HG03571 (cell line): ENCODE results near the gene STXBP6.

Experiments
- ATAC-seq: cut with Tn5 transposase; IDR thresholded peaks from one replicate; pipeline ENCODE4 v1.9.1; 2021; ENCODE audit not compliant: unreplicated experiment

The STXBP6 gene

DNA sequence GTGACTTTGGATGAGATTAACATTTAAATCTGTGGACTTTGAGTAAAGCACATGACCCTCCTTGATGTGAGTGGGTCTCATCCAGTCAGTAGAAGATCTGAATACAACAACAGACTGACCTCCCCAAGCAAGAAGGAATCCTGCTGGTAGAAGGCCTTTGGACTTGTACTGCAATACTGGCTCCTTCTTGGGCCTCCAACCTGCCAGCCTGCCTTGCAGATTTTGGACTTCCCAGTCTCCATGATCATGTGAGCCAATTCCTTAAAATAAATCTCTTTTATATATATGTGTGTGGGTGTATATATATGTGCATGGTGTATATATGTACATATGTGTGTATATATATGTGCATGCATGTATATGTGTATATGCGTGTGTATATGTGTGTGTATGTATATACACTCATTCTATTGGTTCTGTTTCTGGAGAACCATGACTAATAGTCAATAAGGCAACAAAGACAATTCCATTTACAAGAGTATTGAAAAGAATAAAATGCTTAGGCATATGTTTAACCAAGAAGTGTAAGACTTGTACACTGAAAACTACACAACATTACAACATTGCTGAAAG, 183.8 kb downstream of the STXBP6 start:
- no peak for ATAC-seq

DNA sequence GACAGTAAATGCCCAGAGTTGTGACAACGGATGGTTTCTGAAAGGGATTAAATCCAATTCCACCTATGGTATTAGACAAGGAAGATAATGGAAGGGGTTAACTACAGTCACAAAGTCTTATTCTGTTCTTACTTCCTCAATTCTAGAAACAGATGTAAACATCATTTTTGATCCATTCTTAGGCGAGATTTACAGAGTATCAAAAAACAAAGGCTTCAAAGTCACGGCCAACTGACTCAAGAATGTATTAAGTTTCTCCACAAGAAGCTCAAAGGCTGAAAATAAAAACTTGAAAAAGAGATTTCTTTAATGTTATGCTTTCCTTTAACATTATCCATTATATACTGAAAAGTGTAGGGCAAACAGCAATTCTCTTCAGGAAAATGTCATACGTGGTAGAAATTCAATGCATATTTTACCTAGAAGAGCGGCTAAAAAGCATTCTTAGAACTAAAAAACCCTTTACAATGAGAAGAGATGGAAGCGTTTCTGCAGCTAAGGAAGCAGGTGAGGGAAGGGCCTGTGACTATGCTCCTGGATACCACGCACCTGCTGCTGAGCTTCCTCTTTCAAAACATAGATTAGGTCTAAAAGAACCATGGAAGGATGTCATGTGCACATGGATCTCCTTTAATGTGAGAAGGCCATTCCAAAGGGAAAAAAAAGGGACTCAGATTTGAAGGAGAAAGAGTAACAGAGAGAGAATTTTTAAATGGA, 185.8 kb downstream of the STXBP6 start:
- ATAC-seq = no peak

DNA sequence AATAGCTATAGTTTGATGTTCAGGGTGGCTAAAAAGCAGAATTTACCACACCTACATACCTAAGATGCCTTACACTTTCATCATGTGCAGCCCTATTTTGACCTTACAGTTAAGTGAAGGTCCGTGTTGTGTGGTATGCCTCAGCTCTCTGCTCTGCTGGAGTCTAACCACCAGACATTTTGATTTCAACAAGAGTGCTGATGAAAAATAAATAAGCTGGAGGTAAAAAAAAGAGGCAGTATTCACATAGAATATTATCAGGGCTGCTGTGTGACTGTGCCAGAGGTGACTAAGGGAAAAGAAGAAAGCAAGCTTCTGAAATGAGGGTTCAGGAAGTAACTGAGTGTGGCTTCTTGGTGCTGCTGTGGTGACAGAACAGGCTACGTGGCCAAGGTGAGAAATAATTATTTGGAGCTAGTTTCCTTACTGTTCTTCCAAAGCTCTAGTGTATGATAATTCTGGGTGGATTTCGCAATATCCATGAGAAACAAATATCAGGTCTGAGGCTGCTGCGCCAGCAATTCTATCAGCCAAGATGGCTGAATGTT, 188.8 kb downstream of the STXBP6 start:
- no peak for ATAC-seq

DNA sequence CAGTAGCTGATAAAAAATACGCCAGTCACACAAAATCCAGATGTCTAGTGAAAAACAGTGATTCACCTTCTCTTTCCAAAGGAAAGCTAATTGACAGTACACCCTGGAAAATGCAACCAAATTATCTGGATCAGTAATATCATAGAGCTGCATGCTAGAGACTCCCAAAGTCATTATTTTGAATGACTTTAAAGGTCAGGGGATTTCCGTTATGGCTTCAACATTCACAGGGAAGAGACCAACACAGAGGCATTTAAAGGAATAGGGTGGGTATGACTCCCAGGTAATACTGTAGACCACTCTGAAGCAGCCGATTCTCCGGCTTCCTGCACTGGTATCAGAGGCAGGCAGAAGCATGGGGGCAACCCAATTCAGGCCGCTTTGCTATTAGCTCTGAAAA, 190.4 kb downstream of the STXBP6 start:
- ATAC-seq = no peak

DNA sequence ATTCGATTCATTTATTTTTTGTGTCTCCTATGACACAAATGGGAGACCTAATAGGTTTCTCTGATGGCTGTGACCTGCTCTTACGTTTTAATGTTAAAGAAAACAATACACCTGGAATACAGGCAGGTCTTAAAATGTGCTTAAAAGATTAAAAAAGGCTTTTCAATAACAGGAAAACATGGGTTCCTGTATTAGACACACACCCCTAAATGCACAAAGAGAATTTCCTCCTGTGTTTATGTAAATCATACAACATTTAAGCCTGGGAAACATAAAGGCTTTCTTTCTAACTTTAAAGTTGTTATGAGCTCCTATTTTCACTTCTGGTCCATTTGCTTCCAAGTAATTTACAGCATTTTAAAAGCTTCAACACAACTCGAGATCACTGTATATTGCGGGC, 191.3 kb downstream of the STXBP6 start:
- no peak for ATAC-seq

DNA sequence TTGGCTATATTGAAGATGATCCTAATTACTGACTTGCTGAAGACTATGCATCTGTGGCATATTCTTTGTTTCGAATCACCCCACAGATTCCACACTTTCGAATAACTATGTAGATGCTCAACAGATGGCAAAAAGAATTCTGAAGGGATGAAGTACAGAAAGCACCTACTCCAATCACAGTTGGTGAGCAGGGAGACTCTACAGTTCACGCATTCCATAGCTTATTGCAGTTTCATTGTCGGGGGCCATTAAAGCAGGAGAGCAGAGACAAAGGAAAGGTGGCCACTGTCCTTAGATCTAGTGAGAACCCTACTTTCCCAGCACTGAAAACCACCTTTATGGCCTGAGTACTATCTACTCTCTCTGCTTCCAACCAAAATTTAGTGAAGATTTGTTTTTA, 191.9 kb downstream of the STXBP6 start:
- no peak for ATAC-seq

DNA sequence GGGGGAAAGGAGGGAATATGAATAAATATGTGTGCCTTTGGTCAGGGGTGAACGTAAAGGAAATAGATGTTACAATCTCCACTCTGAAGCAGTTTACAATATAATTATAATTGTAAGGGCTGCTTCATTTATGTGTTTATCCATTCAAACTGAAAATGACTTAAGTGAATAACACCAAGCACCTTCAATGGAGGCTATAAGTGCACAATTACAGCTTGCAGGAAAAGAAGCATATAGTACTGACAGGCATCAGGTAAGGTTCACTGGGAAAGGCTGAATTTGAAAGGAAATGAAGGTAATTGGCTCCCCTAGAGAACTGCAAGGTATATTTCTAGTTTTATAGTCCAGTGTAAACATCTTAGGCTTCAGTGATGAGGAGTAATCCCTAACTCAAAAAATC, 192.7 kb downstream of the STXBP6 start:
- no peak for ATAC-seq

DNA sequence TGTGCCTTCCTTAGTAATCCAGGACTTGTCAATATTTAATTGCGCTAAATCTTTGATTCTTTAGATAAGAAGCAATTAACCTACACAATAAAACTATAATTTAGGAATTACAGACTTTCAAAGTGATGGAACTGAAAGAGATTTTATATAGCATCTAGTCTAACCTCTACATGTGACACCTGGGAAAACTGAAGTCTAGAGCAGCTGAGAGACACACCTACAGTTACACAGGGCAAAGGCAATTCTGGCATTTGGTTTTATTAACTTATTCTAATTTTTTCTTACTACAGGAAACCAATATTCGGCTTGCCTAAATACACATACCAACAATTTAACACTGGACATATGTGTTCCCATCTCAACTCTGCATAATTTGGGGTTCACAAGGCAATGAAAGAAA, 196.5 kb downstream of the STXBP6 start:
- no peak for ATAC-seq

DNA sequence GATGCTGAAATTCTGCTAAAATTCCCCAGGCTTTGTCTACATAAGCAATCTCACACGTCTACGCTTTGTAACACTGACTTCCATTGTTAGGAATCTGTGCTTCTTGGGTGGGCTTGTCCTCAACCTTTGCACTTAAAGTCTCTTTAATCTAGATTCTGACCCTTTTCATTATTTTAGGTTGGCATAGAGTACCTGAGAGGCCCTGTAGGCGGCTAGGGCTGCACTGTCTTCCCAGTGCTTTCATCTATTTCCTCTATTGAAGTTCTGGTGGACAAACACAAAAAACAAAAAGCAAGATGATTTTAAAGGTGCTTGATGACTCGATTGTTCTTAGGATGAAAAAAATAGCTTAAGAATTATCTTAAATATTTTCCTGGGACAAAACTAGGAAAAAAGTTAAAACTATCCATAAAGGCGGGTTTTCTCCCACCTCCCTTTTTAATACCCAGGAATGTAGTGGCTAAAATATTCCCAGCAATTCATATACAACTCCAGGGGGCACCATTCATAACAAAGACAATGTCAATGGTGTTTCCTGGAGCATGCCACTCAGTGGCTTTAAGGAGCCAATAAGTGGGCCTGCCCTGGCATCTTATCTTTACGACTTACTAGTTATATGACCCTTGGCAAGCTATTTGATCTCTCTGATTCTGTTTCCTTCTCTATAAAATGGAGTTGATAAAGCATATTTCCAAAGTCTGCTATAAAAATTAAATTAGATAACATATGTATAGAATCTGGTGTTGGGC, 197.5 kb downstream of the STXBP6 start:
- ATAC-seq = no peak

DNA sequence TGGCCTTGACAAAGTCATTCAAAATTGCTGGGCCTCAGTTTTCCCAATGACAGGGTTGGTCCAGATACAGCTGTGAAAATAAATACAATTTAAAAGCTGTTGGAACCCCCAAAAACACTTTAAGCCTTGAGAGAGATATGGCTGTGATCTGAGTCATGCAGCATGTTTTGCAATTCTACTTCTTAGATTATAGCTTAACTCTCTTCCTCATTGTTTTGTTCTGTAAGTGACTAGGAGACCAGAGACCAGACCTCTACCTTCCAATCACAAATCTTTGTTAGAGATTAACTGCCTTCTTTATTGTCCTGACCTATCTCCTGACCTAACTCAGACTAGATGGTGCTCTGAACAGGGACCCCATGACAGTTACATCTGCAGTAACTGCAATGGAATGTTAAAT, 198.1 kb downstream of the STXBP6 start:
- ATAC-seq = no peak

DNA sequence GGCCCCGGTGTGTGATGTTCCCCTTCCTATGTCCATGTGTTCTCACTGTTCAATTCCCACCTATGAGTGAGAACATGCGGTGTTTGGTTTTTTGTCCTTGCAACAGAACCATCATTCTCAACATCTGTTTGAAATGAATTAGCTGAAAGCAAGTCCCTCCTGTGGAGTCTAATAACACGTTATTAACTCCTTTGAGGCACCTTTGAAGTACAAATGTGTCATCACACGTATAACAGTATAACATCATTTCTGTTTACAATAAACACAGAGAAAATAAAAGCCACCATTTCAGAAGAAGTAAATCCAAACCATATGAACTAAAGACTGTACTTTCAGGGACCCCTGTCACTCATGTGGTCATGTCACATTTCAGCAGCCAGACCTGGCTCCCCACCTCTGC, 198.5 kb downstream of the STXBP6 start:
- ATAC-seq = no peak

DNA sequence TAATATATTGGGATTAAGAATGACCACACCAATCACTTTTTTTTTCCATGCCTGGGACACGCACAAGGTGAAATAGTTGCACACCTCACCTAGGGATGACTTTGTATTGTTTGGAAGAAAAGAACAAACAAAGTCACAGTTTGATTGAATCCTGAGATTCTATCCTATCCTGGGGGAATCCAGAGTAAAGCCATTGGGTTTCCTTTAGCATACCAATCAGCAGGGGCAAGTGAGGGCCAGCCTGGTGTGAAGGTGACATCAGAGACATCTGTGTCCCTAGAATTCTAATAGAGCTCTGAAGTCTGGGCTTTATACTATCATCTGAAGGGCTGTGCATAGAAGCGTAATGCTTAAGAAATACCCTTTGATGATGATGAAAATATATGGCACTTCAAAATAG, 199.9 kb downstream of the STXBP6 start:
- no peak for ATAC-seq

DNA sequence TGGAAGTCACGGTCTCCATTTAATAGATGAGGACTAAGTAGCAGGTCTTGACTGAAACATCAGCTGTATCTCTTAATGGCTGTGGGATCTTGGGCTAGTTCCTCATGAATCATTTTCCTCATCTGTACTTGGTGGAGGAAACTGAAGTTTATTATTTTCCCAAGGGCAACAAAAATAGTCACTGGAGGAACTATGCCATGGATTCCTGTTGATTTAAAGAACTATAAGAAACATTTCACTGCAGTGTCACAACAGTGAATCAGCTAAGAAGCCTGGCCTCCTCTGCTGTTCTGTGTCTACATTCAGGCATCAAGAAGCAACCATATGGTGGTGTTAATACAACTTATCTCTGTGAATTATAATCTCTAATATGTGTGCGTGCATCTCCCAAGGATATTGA, 200.5 kb downstream of the STXBP6 start:
- ATAC-seq = no peak

DNA sequence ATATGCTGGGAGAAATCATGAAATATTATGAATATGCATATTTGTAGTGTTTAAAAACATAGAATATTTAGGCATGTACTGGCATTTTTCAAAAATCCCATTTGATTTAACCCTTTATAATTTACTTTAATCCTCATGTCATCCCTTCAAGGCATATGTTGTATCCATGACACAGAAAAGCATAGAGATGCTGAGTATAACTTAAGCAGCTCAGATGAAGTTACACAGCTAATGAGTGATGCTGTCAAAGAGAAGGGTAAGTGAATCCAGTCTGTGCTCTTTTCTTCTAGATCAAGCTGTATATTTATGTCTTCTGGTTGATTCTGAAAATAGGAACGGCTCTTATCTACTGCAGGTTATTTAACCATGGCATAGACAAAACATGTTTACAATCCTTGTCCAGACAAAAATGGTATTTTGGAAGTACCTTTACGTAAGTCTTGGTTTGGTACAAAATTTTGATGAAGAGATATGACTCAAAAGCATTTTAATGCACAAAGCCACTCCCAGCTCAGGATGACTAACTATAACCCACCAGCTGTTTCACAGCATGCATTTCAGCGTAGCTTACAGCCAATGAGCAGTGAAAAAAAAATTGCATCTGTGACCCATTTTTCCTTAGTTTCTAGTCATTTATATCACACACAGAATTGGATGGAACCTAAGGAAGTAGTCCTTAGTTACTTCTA, 201.7 kb downstream of the STXBP6 start:
- ATAC-seq = no peak

DNA sequence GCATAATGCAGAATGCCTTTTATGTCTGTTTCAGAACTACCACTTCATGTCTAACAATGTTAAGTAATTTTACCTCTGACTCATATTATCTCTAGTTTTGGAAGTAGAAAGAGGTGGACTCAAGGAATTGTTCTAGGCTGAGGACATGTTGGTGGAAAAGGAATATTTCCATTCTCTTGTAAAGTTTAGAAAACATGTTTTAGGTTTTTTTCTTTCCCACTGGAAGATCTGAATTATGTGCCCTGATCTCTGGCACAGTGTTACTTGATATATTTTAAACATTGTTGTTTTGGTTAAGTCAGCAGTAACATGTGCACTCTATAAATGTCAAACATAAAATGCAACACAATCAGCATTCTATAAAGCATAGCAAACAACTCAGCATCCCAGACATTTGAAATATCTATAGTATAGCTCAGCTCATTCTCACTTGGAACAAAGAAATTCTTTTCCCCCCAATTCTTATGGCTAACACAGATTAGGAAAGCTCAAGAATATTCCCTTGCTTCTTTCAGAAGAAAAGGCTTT, 202.3 kb downstream of the STXBP6 start:
- ATAC-seq = no peak

DNA sequence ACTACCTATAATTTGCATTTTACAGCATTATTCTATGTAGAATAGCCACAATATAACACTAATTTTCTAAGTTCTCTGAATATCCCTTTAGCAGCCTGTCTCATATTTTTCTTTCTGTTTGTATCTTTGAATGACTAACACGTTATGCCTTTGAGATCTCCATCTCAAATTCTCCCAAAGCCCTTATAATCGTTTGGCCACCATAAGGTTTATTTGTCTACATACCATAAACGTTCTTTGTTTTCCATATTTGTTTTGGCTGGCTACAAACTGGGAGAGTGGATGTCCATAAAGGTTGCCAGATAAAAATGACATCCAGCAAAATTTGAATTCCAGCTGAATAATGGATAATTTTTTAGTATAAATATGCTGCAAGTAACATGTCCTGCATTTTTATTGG, 203.7 kb downstream of the STXBP6 start:
- no peak for ATAC-seq

DNA sequence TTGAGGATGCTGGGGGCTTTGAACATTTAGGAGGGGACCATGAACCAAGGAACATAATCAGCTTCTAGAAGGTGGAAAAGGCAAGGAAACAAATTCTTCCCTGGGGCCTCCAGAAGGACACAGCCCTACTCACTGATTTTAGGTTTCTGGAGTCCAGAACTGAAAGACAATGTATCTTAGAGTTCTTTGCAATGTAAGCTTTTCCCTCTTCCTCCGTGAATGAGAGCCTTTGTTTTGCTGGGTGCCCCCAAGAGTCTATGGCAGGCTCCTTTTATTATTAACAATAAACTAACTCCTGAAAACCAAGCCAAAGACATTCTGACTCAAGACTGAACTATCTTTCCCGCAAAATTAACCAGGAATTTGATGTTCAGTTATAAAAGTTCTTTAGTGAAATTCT, 204.1 kb downstream of the STXBP6 start:
- no peak for ATAC-seq

DNA sequence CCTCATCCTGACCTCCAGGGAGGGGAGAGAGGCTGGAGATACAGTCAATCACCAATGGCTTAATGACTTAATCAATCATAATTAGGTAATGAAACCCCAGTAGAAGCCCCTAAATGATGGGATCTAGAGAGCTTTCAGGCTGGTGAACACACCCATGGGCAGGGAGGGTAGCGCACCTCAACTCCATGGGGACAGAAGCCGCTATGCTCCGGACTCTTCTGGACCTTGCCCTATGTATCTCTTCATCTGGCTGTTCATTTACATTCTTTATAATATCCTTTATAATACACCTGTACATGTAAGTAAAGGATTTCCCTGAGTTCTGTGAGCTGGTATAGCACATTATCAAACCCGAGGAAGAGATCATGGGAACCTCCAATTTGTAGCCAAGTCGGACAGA, 205.9 kb downstream of the STXBP6 start:
- ATAC-seq = no peak

DNA sequence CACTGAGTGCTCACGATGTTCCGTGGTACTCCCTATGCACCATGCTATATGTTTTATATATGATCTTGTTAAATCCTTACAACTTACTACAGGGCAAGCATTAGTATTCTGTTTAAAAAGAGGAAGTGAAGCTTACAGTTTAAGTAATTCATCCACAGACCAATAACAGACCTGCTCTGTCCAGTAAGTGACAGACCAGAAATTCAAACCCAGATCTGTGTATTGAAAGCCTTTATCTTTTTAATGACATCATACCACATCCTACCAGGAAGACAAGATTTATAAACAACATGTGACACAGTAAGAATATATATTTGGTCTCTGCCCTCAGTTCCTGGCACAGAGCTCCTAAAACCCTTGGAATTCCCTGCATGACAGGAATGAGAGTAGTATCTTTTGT, 206.5 kb downstream of the STXBP6 start:
- peak; percentile 91 for ATAC-seq

DNA sequence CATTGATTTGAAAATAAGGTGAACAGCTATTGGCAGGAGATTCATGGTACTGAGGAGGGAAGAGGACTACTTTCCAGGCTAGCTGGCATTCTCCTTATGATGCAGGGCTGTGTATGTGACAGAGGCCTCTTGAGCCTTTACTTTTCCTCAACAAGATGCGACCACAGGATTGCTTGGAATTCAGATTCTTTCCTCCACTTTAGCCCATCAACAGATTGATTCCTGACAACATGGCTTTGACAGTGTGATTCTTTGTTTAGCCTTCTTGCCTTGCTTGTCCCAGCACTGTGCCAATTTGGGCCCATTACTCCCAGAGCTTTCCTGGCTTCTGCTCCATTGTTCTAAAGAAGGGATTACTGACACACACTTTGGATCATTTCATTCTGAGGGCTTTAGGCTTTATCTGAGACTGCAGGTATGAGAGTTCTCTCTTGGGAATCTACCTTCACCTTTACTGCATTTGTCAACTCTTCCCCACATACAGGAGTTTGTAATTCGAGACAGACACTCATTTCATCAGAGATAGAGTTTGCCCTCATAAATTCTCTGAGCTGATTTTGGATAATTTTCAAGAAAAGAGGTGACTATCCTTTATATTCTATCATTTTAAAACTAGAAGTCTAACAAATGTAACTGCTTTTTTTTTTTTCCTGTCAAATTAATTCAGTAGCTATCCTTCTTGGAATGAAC, 209.6 kb downstream of the STXBP6 start:
- ATAC-seq = no peak
